Activated CD4-positive, alpha-beta T cell treated with anti-CD3 and anti-CD28 coated beads, Interleukin-2, amount 10 ng/mL, durations not matched to agents 24 days and 14 days (primary cell): ENCODE measurements around the gene KRT74. TPM values are rescaled to one million over a fixed set of nuclear protein-coding genes. Genes with fewer than 3 reads are reported as not detected.
"Not testable (repeated sequence)": the region's sequence is repeated elsewhere in the genome, so short reads cannot be mapped to it uniquely, and the experiment has no call there.

Source experiments
- DNase-seq: peaks from one replicate; pipeline ENCODE4 v3.0.0; 2022
- H3K27ac Mint-ChIP-seq: one replicate; pipeline ENCODE4 v1.8.0; 2022; ENCODE audit warnings: mild to moderate bottlenecking, mixed read lengths
- H3K27me3 Mint-ChIP-seq: one replicate; pipeline ENCODE4 v1.8.0; 2022; ENCODE audit warnings: mixed read lengths
- H3K36me3 Mint-ChIP-seq: one replicate; pipeline ENCODE4 v1.8.0; 2022; ENCODE audit warnings: low read depth, mild to moderate bottlenecking, mixed read lengths
- H3K4me1 Mint-ChIP-seq: one replicate; pipeline ENCODE4 v1.8.0; 2021; ENCODE audit warnings: mixed read lengths
- H3K4me3 Mint-ChIP-seq: one replicate; pipeline ENCODE4 v1.8.0; 2022; ENCODE audit warnings: mild to moderate bottlenecking, moderate library complexity, mixed read lengths
- H3K9me3 Mint-ChIP-seq: one replicate; pipeline ENCODE4 v1.8.0; 2021; ENCODE audit warnings: mixed read lengths
- intact Hi-C: fragments of 100-400 bp; cut with micrococcal nuclease; formaldehyde crosslinking; loops from one replicate; pipeline ENCODE4 v1.15.1; 2023
- total RNA-seq: library from RNA; stranded (reverse); gene quantifications from 2 replicates; pipeline ENCODE4 v1.2.3, GENCODE V29; 2022

The KRT74 gene
- total RNA-seq, 1 donor from 2014 or later: not detected

DNA sequence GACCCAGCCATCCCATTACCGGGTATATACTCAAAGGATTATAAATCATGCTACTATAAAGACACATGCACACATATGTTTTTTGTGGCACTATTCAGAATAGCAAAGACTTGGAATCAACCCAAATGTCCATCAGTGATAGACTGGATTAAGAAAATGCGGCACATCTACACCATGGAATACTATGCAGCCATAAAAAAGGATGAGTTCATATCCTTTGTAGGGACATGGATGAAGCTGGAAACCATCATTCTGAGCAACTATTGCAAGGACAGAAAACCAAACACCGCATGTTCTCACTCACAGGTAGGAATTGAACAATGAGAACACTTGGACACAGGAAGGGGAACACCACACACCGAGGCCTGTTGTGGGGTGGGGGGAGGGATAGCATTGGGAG is 20.6 kb upstream of the KRT74 start:
- H3K27me3 Mint-ChIP-seq: peaks cover 22% of the 10 kb centered on the region
- DNase-seq, H3K4me3 Mint-ChIP-seq, H3K9me3 Mint-ChIP-seq, H3K27ac Mint-ChIP-seq, intact Hi-C loops, H3K4me1 Mint-ChIP-seq, H3K36me3 Mint-ChIP-seq: not testable (repeated sequence)

GRCh38 chr12:52591521-52591920 is 17.9 kb upstream of the KRT74 start:
- Mint-ChIP-seq H3K4me3 (no peak overlapping the region), H3K27ac (no peak overlapping the region), H3K9me3 (no peaks in the 10 kb centered on the region), H3K27me3 (peaks cover 12% of the 10 kb centered on the region), H3K36me3 (no peaks in the 10 kb centered on the region), H3K4me1 (peaks cover 6% of the 10 kb centered on the region)
- no peak for DNase-seq
- intact Hi-C loops: no loop called here

- DNase-seq: no peak
- Mint-ChIP-seq H3K27ac (no peak overlapping the region), H3K9me3 (no peaks in the 10 kb centered on the region), H3K27me3 (peaks cover 8% of the 10 kb centered on the region), H3K4me1 (peaks cover 21% of the 10 kb centered on the region), H3K36me3 (no peaks in the 10 kb centered on the region), H3K4me3 (no peak overlapping the region)
- intact Hi-C loops: no loop called here
These were observed 16.4 kb upstream of the KRT74 start for GRCh38 chr12:52590021-52590420.

DNA sequence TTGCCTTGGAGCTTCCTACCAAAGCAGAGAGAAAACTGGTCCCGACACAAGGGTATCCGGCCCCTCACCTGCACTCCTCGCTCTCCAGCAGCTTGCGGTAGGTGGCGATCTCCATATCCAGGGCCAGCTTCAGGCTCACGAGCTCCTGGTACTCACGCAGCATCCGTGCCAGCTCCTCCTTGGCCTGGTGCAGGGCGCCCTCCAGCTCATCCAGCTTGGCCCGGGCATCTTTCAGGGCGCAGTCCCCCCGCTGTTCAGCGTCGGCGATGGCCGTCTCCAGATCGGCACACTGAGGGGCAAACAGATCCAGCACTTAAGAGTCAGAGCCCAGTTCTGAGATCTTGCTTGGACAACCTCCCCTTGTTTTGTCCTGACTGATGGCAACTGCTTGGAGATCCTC is 13.9 kb upstream of the KRT74 start:
- Mint-ChIP-seq H3K9me3 (no peaks in the 10 kb centered on the region), H3K4me3 (no peak overlapping the region), H3K27me3 (peaks cover 2% of the 10 kb centered on the region), H3K36me3 (no peaks in the 10 kb centered on the region), H3K4me1 (peaks cover 28% of the 10 kb centered on the region), H3K27ac (no peak overlapping the region)
- DNase-seq: no peak
- intact Hi-C loops: loop anchor here (10.0 kb wide), 1 partner anchor 433 kb away; no protein-coding TSS in a partner anchor

- Mint-ChIP-seq H3K4me1 (peaks cover 28% of the 10 kb centered on the region), H3K4me3 (peak overlapping the region; percentile 2), H3K36me3 (no peaks in the 10 kb centered on the region), H3K9me3 (no peaks in the 10 kb centered on the region), H3K27ac (no peak overlapping the region), H3K27me3 (peaks cover 2% of the 10 kb centered on the region)
- peak; percentile 87 for DNase-seq
- intact Hi-C loops: loop anchor here (10.0 kb wide), 1 partner anchor 431 kb away; no protein-coding TSS in a partner anchor
These were observed 12.3 kb upstream of the KRT74 start for GRCh38 chr12:52585946-52586345.

GRCh38 chr12:52585066-52585465 is 11.4 kb upstream of the KRT74 start:
- intact Hi-C loops: loop anchor here (10.0 kb wide), 1 partner anchor 430 kb away; no protein-coding TSS in a partner anchor
- Mint-ChIP-seq H3K36me3 (no peaks in the 10 kb centered on the region), H3K27ac (no peak overlapping the region), H3K27me3 (peaks cover 7% of the 10 kb centered on the region), H3K4me1 (peaks cover 28% of the 10 kb centered on the region), H3K9me3 (no peaks in the 10 kb centered on the region), H3K4me3 (no peak overlapping the region)
- DNase-seq: no peak

- no peak overlapping the region for H3K27ac Mint-ChIP-seq
- DNase-seq: no peak
- peaks cover 28% of the 10 kb centered on the region for H3K4me1 Mint-ChIP-seq
- H3K4me3 Mint-ChIP-seq: no peak overlapping the region
- H3K36me3 Mint-ChIP-seq: no peaks in the 10 kb centered on the region
- intact Hi-C loops: loop anchor here (10.0 kb wide), 1 partner anchor 429 kb away; no protein-coding TSS in a partner anchor
- H3K27me3 Mint-ChIP-seq: peaks cover 5% of the 10 kb centered on the region
- H3K9me3 Mint-ChIP-seq: no peaks in the 10 kb centered on the region
These were observed 10.6 kb upstream of the KRT74 start for GRCh38 chr12:52584156-52584682.

DNA sequence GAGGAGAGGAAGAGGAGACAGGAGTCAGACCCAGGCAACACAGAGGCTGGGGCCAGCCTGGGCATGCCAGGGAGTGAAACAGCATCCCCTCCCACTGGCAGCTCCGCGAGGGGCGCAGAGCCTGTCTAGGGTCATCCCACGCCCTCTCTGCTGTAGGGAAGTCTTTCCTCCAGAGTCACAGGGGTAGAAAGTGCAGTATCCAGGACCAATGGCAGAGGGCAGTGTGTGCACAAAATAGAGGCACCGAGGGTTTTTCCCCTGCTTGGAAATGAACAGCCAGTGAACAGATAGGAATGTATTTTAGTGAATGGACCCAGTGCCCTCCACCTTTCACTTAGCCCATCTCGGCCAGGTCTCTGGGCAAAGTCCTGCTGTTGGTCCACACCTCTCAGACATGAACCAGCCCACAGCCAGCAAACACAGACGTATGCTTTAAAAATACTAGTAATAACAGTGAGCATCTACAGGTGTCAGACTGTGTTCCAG is 9.4 kb upstream of the KRT74 start:
- no peak overlapping the region for H3K4me3 Mint-ChIP-seq
- peaks cover 28% of the 10 kb centered on the region for H3K4me1 Mint-ChIP-seq
- peaks cover 8% of the 10 kb centered on the region for H3K27me3 Mint-ChIP-seq
- no peak overlapping the region for H3K27ac Mint-ChIP-seq
- H3K9me3 Mint-ChIP-seq: no peaks in the 10 kb centered on the region
- no peaks in the 10 kb centered on the region for H3K36me3 Mint-ChIP-seq
- intact Hi-C loops: loop anchor here (1.0 to 10.0 kb wide), 4 partner anchors 287 to 428 kb away; no protein-coding TSS in a partner anchor
- DNase-seq: peak; percentile 91

GRCh38 chr12:52582486-52582885 is 8.8 kb upstream of the KRT74 start:
- no peaks in the 10 kb centered on the region for H3K9me3 Mint-ChIP-seq
- intact Hi-C loops: loop anchor here (10.0 kb wide), 1 partner anchor 428 kb away; no protein-coding TSS in a partner anchor
- no peak overlapping the region for H3K27ac Mint-ChIP-seq
- H3K4me3 Mint-ChIP-seq: no peak overlapping the region
- peaks cover 8% of the 10 kb centered on the region for H3K27me3 Mint-ChIP-seq
- H3K4me1 Mint-ChIP-seq: peaks cover 28% of the 10 kb centered on the region
- H3K36me3 Mint-ChIP-seq: no peaks in the 10 kb centered on the region
- no peak for DNase-seq

GRCh38 chr12:52581481-52581880 is 7.8 kb upstream of the KRT74 start:
- peaks cover 21% of the 10 kb centered on the region for H3K4me1 Mint-ChIP-seq
- intact Hi-C loops: loop anchor here (10.0 kb wide), 1 partner anchor 427 kb away; no protein-coding TSS in a partner anchor
- no peak overlapping the region for H3K27ac Mint-ChIP-seq
- peaks cover 8% of the 10 kb centered on the region for H3K27me3 Mint-ChIP-seq
- no peak overlapping the region for H3K4me3 Mint-ChIP-seq
- no peaks in the 10 kb centered on the region for H3K9me3 Mint-ChIP-seq
- H3K36me3 Mint-ChIP-seq: no peaks in the 10 kb centered on the region
- no peak for DNase-seq

- no peak overlapping the region for H3K4me3 Mint-ChIP-seq
- H3K36me3 Mint-ChIP-seq: no peaks in the 10 kb centered on the region
- H3K27me3 Mint-ChIP-seq: peaks cover 8% of the 10 kb centered on the region
- intact Hi-C loops: loop anchor here (10.0 kb wide), 1 partner anchor 426 kb away; no protein-coding TSS in a partner anchor
- peaks cover 17% of the 10 kb centered on the region for H3K4me1 Mint-ChIP-seq
- H3K9me3 Mint-ChIP-seq: no peaks in the 10 kb centered on the region
- no peak for DNase-seq
- H3K27ac Mint-ChIP-seq: no peak overlapping the region
These were observed 7.4 kb upstream of the KRT74 start for GRCh38 chr12:52581066-52581465.

GRCh38 chr12:52580496-52580895 is 6.9 kb upstream of the KRT74 start:
- H3K27ac Mint-ChIP-seq: no peak overlapping the region
- intact Hi-C loops: loop anchor here (10.0 kb wide), 1 partner anchor 426 kb away; no protein-coding TSS in a partner anchor
- peaks cover 11% of the 10 kb centered on the region for H3K4me1 Mint-ChIP-seq
- H3K27me3 Mint-ChIP-seq: peaks cover 8% of the 10 kb centered on the region
- H3K4me3 Mint-ChIP-seq: no peak overlapping the region
- no peaks in the 10 kb centered on the region for H3K36me3 Mint-ChIP-seq
- DNase-seq: no peak
- no peaks in the 10 kb centered on the region for H3K9me3 Mint-ChIP-seq

GRCh38 chr12:52579468-52580465 is 6.1 kb upstream of the KRT74 start:
- H3K36me3 Mint-ChIP-seq: no peaks in the 10 kb centered on the region
- no peak overlapping the region for H3K27ac Mint-ChIP-seq
- H3K4me1 Mint-ChIP-seq: peaks cover 4% of the 10 kb centered on the region
- H3K9me3 Mint-ChIP-seq: no peaks in the 10 kb centered on the region
- no peak for DNase-seq
- no peak overlapping the region for H3K4me3 Mint-ChIP-seq
- H3K27me3 Mint-ChIP-seq: peaks cover 8% of the 10 kb centered on the region
- intact Hi-C loops: loop anchor here (10.0 kb wide), 1 partner anchor 425 kb away; no protein-coding TSS in a partner anchor

DNA sequence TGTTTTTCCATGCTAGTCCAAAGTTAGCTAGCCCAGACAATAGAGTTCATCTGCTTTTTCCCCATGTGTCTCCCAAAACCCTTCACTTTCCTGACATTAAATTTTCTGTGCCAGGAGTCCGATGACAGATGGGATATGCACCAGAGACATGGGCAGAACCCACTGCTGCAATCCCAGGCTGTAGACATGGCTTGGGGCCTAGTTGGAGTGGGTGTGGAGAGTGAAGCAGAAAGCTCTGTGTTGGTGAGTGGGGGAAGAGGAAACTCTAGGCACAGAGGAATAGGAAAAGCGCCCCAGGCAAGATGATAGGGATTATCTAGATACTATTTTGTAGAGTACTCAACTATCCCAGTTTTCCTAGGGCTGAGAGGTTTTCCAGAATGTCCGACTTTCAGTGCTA is 4.8 kb upstream of the KRT74 start:
- H3K4me3 Mint-ChIP-seq: no peak overlapping the region
- DNase-seq: no peak
- intact Hi-C loops: no loop called here
- H3K4me1 Mint-ChIP-seq: peaks cover 4% of the 10 kb centered on the region
- H3K27ac Mint-ChIP-seq: no peak overlapping the region
- H3K36me3 Mint-ChIP-seq: no peaks in the 10 kb centered on the region
- H3K27me3 Mint-ChIP-seq: peaks cover 8% of the 10 kb centered on the region
- no peaks in the 10 kb centered on the region for H3K9me3 Mint-ChIP-seq
